HG03558 (cell line): ENCODE results near the gene PTCSC3.
A peak's percentile ranks its signal among the peaks of the same experiment; 100 is the strongest.
"Not testable (repeated sequence)": the region's sequence is repeated elsewhere in the genome, so short reads cannot be mapped to it uniquely, and the experiment has no call there.

ENCODE experiments used
- ATAC-seq: cut with Tn5 transposase; IDR thresholded peaks from one replicate; pipeline ENCODE4 v1.9.1; 2021; ENCODE audit warnings: moderate number of reproducible peaks; ENCODE audit not compliant: unreplicated experiment; ENCODE audit errors: extremely low read depth

The PTCSC3 gene

GRCh38 chr14:36174767-36175424 is 1.6 kb downstream of the PTCSC3 start:
- no peak for ATAC-seq

GRCh38 chr14:36173161-36173560 is 3.4 kb downstream of the PTCSC3 start:
- ATAC-seq: no peak

GRCh38 chr14:36171607-36172006 is 4.9 kb downstream of the PTCSC3 start:
- ATAC-seq: no peak

- no peak for ATAC-seq
Observed at GRCh38 chr14:36167431-36167830, 9.1 kb downstream of the PTCSC3 start.

GRCh38 chr14:36163451-36163850 is 13.1 kb downstream of the PTCSC3 start:
- ATAC-seq: no peak

GRCh38 chr14:36162267-36162666 is 14.3 kb downstream of the PTCSC3 start:
- ATAC-seq: no peak

GRCh38 chr14:36161776-36162175 is 14.7 kb downstream of the PTCSC3 start:
- no peak for ATAC-seq

GRCh38 chr14:36151335-36151734 is 25.2 kb downstream of the PTCSC3 start:
- ATAC-seq: no peak

GRCh38 chr14:36134038-36134437 is 42.5 kb downstream of the PTCSC3 start:
- no peak for ATAC-seq

GRCh38 chr14:36132826-36133225 is 43.7 kb downstream of the PTCSC3 start:
- no peak for ATAC-seq

GRCh38 chr14:36130186-36130585 is 46.3 kb downstream of the PTCSC3 start:
- ATAC-seq: no peak

- no peak for ATAC-seq
Observed at GRCh38 chr14:36129181-36129580, 47.3 kb downstream of the PTCSC3 start.

- no peak for ATAC-seq
Observed at GRCh38 chr14:36113341-36113740, 63.2 kb downstream of the PTCSC3 start.

GRCh38 chr14:36111822-36112583 is 64.5 kb downstream of the PTCSC3 start:
- ATAC-seq: no peak

GRCh38 chr14:36105401-36105800 is 71.1 kb downstream of the PTCSC3 start:
- no peak for ATAC-seq

- ATAC-seq: not testable (repeated sequence)
Observed at GRCh38 chr14:36104258-36104657, 72.3 kb downstream of the PTCSC3 start.

GRCh38 chr14:36099619-36100018 is 76.9 kb downstream of the PTCSC3 start:
- no peak for ATAC-seq

- no peak for ATAC-seq
Observed at GRCh38 chr14:36097356-36097755, 79.2 kb downstream of the PTCSC3 start.

- no peak for ATAC-seq
Observed at GRCh38 chr14:36096090-36096489, 80.4 kb downstream of the PTCSC3 start.

GRCh38 chr14:36094963-36095362 is 81.6 kb downstream of the PTCSC3 start:
- no peak for ATAC-seq

GRCh38 chr14:36091096-36091495 is 85.4 kb downstream of the PTCSC3 start:
- peak; percentile 95 for ATAC-seq

- ATAC-seq: no peak
Observed at GRCh38 chr14:36087411-36087810, 89.1 kb downstream of the PTCSC3 start.
